Hepatocyte (in vitro differentiated cells): ENCODE measurements around the gene LSAMP. TPM values are rescaled to one million over a fixed set of nuclear protein-coding genes. Genes with fewer than 3 reads are reported as not detected.

Experiments
- DNase-seq: peaks from one replicate; pipeline ENCODE4 v3.0.0-alpha.2; 2016; ENCODE audit warnings: low spot score
- H2AFZ ChIP-seq: fragments of 200-600 bp; sonication (generic); 2 replicates; pipeline ENCODE4 v1.6.0; 2016; ENCODE audit warnings: antibody characterized with exemption, mild to moderate bottlenecking
- H3K27ac ChIP-seq: fragments of 200-600 bp; sonication (generic); 2 replicates; pipeline ENCODE4 v1.5.1; 2016; ENCODE audit warnings: mild to moderate bottlenecking
- H3K27me3 ChIP-seq: fragments of 200-600 bp; sonication (generic); 2 replicates; pipeline ENCODE4 v1.6.1; 2016
- H3K36me3 ChIP-seq: fragments of 200-600 bp; sonication (generic); replicated peaks from 2 replicates; pipeline ENCODE4 v1.5.1; 2016; ENCODE audit warnings: low read depth; ENCODE audit not compliant: insufficient read depth
- H3K4me1 ChIP-seq: fragments of 200-600 bp; sonication (generic); 2 replicates; pipeline ENCODE4 v1.5.1; 2016; ENCODE audit warnings: mild to moderate bottlenecking, moderate library complexity; ENCODE audit not compliant: insufficient read depth
- H3K4me2 ChIP-seq: fragments of 200-600 bp; sonication (generic); 2 replicates; pipeline ENCODE4 v1.6.0; 2016
- H3K4me3 ChIP-seq: fragments of 200-600 bp; sonication (generic); 2 replicates; pipeline ENCODE4 v1.5.1; 2016; ENCODE audit warnings: mild to moderate bottlenecking
- H3K79me2 ChIP-seq: fragments of 200-600 bp; sonication (generic); 2 replicates; pipeline ENCODE4 v1.6.0; 2017; ENCODE audit warnings: mild to moderate bottlenecking
- H3K9me2 ChIP-seq: fragments of 200-600 bp; sonication (generic); replicated peaks from 2 replicates; pipeline ENCODE4 v1.6.0; 2017; ENCODE audit warnings: mild to moderate bottlenecking; ENCODE audit not compliant: insufficient read depth
- H3K9me3 ChIP-seq: fragments of 200-600 bp; sonication (generic); 2 replicates; pipeline ENCODE4 v1.5.1; 2016; ENCODE audit warnings: low read depth, mild to moderate bottlenecking
- H4K20me1 ChIP-seq: fragments of 200-600 bp; sonication (generic); 2 replicates; pipeline ENCODE4 v1.6.0; 2016; ENCODE audit warnings: mild to moderate bottlenecking; ENCODE audit not compliant: insufficient read depth, poor library complexity, severe bottlenecking
- CTCF ChIP-seq: fragments of 200-600 bp; sonication (generic); IDR thresholded peaks from 2 replicates; pipeline ENCODE4 v1.5.1; 2016; ENCODE audit warnings: antibody characterized with exemption, mild to moderate bottlenecking; ENCODE audit not compliant: poor library complexity
- EZH2 ChIP-seq: fragments of 200-600 bp; sonication (generic); IDR thresholded peaks from 2 replicates; pipeline ENCODE4 v1.6.1; 2016; ENCODE audit warnings: antibody characterized with exemption, mild to moderate bottlenecking, borderline replicate concordance
- EZH2phosphoT487 ChIP-seq: fragments of 200-600 bp; sonication (generic); IDR thresholded peaks from one replicate; pipeline ENCODE4 v1.6.1; 2018; ENCODE audit warnings: antibody characterized with exemption, mild to moderate bottlenecking, low read depth, moderate library complexity; ENCODE audit not compliant: unreplicated experiment, severe bottlenecking
- WGBS: methylation state at CpG from one replicate; pipeline ENCODE4 v1.1.6; 2016; ENCODE audit warnings: low lambda C conversion rate; ENCODE audit errors: missing lambda C conversion rate; 5-methylcytosine and 5-hydroxymethylcytosine counted together
- polyA plus RNA-seq: library from polyadenylated mRNA; unstranded; fragments of >200 nt; fragmentation: Nextera tagmentation; extraction: Ambion mirVana; gene quantifications from 2 replicates; pipeline ENCODE4 v1.2.1, GENCODE V29; 2016
- total RNA-seq: library from RNA; depleted of rRNA; stranded (reverse); fragments of >200 nt; gene quantifications from 2 replicates; pipeline ENCODE4 v1.2.3, GENCODE V29; 2014

The LSAMP gene
- total and polyA plus RNA-seq, 2 experiments from 2014 or later, result 15.1 to 22.3 TPM

DNA sequence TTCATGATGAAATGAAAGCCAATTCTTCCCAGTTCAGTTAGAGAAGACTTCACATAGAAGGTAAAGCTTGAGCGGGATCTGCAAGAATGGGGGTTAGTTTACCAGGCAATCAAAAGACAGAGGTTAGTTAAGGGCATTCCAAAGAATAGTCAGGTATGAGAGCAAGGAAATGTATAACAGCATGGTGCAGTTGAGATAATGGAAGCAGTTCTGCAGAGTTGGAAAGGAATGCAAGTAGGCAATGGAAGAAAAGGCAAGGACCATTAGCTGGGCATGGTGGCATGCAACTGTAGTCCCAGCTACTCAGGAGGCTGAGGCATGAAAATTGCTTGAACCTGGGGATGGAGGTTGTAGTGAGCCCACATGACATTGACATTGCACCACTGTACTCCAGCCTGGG, 55.0 kb downstream of the LSAMP start:
- WGBS, result 100% methylated on average over 1 of the region's 1 CpG
- H3K4me3 ChIP-seq, result no peak overlapping the region
- H3K9me2 ChIP-seq, result no peaks in the 10 kb centered on the region
- no peak overlapping the region for H3K27ac ChIP-seq
- DNase-seq, result no peak
- H3K4me1 ChIP-seq, result no peaks in the 10 kb centered on the region
- no peak overlapping the region for H2AFZ ChIP-seq
- no peaks in the 10 kb centered on the region for H4K20me1 ChIP-seq
- no peaks in the 10 kb centered on the region for H3K9me3 ChIP-seq
- no peaks in the 10 kb centered on the region for H3K79me2 ChIP-seq
- no peaks in the 10 kb centered on the region for H3K36me3 ChIP-seq
- TF ChIP-seq EZH2, result no peak
- no peaks in the 10 kb centered on the region for H3K27me3 ChIP-seq
- H3K4me2 ChIP-seq, result no peak overlapping the region

DNA sequence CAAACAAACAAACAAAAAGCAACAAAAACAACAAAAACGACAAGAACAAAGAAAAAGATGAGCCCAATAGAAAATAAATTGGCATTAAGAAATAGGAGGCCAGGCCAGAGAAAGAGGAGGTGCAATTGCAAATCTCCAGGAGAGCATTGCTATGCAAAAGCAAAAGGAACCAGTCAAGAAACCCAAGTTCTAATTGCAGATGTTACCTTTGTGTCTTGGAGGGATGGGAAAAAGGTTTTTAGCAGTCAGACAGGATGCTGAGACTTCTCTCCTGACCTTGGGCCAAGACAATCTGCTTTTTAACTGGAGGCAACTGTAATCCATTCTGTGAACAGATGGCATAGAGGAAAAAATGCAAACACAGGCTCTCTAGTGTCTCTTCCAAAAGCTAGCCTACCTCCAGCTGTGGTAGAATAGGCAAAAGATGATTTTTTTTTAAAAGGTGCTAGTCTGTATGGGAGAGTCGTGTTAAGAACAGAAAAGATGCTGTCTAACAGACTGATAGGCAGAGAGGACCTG, 56.4 kb downstream of the LSAMP start:
- no peaks in the 10 kb centered on the region for H3K4me1 ChIP-seq
- no peaks in the 10 kb centered on the region for H4K20me1 ChIP-seq
- no peaks in the 10 kb centered on the region for H3K9me2 ChIP-seq
- H3K79me2 ChIP-seq, result no peaks in the 10 kb centered on the region
- H3K4me3 ChIP-seq, result no peak overlapping the region
- WGBS, result 57% methylated on average over 2 of the region's 2 CpGs
- no peaks in the 10 kb centered on the region for H3K9me3 ChIP-seq
- H3K27me3 ChIP-seq, result no peaks in the 10 kb centered on the region
- no peaks in the 10 kb centered on the region for H3K36me3 ChIP-seq
- DNase-seq, result no peak
- no peak overlapping the region for H2AFZ ChIP-seq
- TF ChIP-seq EZH2phosphoT487, result no peak
- TF ChIP-seq CTCF, result no peak
- no peak for TF ChIP-seq EZH2
- H3K4me2 ChIP-seq, result no peak overlapping the region
- H3K27ac ChIP-seq, result no peak overlapping the region

DNA sequence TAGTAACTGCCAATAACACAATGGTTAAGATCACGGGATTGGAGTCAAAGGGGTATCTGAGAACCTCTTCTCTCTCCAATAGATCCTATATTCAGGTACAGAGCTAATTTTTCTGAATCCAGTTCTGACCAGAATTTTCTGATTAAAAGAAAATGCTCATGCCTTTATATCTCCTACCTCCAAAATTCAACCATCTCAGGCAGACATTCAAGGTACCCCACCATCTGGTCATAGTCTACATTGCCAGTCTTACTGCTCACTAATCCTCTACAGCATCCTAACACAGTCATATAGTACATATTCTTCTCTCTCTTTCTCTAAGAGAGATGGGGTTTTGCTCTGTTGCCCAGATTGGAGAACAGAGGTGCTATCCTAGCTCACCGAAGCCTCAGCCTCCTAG, 59.1 kb downstream of the LSAMP start:
- H4K20me1 ChIP-seq, result no peaks in the 10 kb centered on the region
- no peaks in the 10 kb centered on the region for H3K9me2 ChIP-seq
- H3K4me1 ChIP-seq, result no peaks in the 10 kb centered on the region
- TF ChIP-seq CTCF (no peak), EZH2phosphoT487 (no peak), EZH2 (no peak)
- H3K27me3 ChIP-seq, result no peaks in the 10 kb centered on the region
- 88% methylated on average over 2 of the region's 2 CpGs for WGBS
- no peak overlapping the region for H2AFZ ChIP-seq
- H3K27ac ChIP-seq, result no peak overlapping the region
- H3K79me2 ChIP-seq, result no peaks in the 10 kb centered on the region
- no peak overlapping the region for H3K4me3 ChIP-seq
- DNase-seq, result no peak
- no peak overlapping the region for H3K4me2 ChIP-seq
- H3K9me3 ChIP-seq, result no peaks in the 10 kb centered on the region
- no peaks in the 10 kb centered on the region for H3K36me3 ChIP-seq

- Histone ChIP-seq H3K36me3 (no peaks in the 10 kb centered on the region), H3K79me2 (peaks cover 3% of the 10 kb centered on the region), H3K4me1 (no peaks in the 10 kb centered on the region), H3K27ac (no peak overlapping the region), H3K9me2 (no peaks in the 10 kb centered on the region), H4K20me1 (no peaks in the 10 kb centered on the region), H3K4me2 (no peak overlapping the region), H3K9me3 (no peaks in the 10 kb centered on the region), H3K4me3 (no peak overlapping the region), H3K27me3 (no peaks in the 10 kb centered on the region), H2AFZ (no peak overlapping the region)
- WGBS, result 84% methylated on average over 2 of the region's 2 CpGs
- TF ChIP-seq EZH2 (no peak), EZH2phosphoT487 (no peak), CTCF (no peak)
- DNase-seq, result no peak
Observed at GRCh38 chr3:116384717-116385116, 60.6 kb downstream of the LSAMP start.
